Rectal smooth muscle tissue (tissue), 1 donor: ENCODE measurements around the gene TBC1D12.

Experiments used
- H3K27ac ChIP-seq: one replicate; pipeline ENCODE4 v1.7.0; 2013; ENCODE audit warnings: low read depth, low read length, inconsistent platforms
- H3K27me3 ChIP-seq: one replicate; pipeline ENCODE4 v1.7.0; 2013; ENCODE audit warnings: low read length; ENCODE audit not compliant: control insufficient read depth, insufficient read depth
- H3K36me3 ChIP-seq: one replicate; pipeline ENCODE4 v1.7.0; 2013; ENCODE audit warnings: low read length; ENCODE audit not compliant: control insufficient read depth, insufficient read depth
- H3K4me1 ChIP-seq: one replicate; pipeline ENCODE4 v1.7.0; 2013; ENCODE audit warnings: low read length; ENCODE audit not compliant: control insufficient read depth, insufficient read depth
- H3K4me3 ChIP-seq: one replicate; pipeline ENCODE4 v1.7.0; 2013; ENCODE audit warnings: low read length
- H3K9ac ChIP-seq: one replicate; pipeline ENCODE4 v1.7.0; 2013; ENCODE audit warnings: low read length

The TBC1D12 gene

GRCh38 chr10:94583124-94583523 lies 180.8 kb downstream of the TBC1D12 start:
- Histone ChIP-seq H3K27ac (no peak overlapping the region), H3K4me3 (no peak overlapping the region), H3K9ac (no peak overlapping the region), H3K27me3 (no peaks in the 10 kb centered on the region), H3K4me1 (no peaks in the 10 kb centered on the region), H3K36me3 (no peaks in the 10 kb centered on the region)
